ENCODE data around the gene RAP1GAP2. TPM values are rescaled to one million over a fixed set of nuclear protein-coding genes. Genes with fewer than 3 reads are reported as not detected.

RAP1GAP2 gene
- polyA plus RNA-seq, 1 experiment = 2.8 TPM

DNA sequence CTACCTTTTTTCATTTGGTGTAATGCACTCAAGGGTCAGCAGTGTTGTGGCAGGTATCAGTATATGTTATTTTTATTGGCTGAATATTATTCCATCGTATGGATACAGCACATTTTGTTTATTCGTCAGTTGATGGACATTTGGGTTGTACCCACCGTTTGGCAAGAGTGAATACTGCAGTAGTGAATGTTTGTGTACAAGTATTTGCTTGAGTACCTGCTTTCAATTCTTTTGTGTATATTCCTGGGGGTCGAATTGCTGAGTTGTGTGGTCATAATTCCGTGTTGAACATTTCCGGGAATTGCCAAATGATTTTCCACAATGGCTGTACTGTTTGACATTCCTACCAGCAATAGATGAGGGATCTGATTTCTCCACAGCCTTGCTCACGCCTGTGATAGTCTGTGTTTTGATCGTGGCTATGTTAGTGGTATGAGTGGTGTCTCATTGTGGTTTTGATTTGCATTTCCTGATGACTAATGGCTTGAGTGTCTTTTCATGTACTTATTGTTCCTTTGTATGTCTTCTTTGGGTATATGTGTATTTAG is 158.7 kb downstream of the RAP1GAP2 start:
- CTCF ChIA-PET = interaction anchor here (1.4 kb wide), 1 partner anchor 28 kb away, joined by 5 read pairs; no protein-coding TSS in a partner anchor

DNA sequence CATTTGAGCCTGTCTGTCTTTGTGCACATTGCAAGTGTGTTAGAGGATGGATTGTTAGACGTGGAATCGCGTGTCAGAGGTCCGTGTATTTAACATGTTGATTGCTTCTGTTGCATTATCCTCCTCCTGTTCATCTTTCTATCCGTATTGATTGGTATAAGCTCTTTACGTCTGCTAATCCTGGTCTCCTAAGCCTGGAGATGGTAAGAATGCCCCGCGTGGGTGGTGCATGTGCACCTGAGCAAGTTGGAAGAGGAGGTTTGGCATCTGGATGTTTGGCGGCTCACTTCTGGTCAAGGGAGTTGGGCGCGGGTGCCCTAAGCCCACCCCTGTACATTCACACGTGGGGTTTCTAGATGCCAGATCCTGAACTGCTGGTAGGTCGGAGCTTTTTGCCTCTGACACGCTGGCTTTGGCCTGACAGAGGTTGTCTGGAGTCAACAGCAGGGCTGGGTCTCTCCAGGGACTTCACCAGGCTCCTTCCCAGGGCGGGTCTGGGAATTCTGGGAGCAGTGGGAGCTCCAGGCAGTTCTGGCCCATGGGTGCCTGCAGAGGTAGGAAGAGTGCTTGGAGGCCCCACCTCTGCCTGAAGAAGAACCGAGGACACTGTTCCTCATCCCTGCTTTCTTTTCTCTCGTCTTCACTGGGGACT is 159.8 kb downstream of the RAP1GAP2 start:
- ChIA-PET POLR2A (no interaction called here), CTCF (interaction anchor here (1.4 kb wide), 1 partner anchor 27 kb away, joined by 5 read pairs; no protein-coding TSS in a partner anchor)
- no peak for DNase-seq (ENCODE audit: low read depth, low spot score)
- Histone ChIP-seq H3K27me3 (ENCODE audit: control insufficient read depth, insufficient read depth, low read length) (no peaks in the 10 kb centered on the region), H3K4me3 (ENCODE audit: low read depth, low read length) (no peak overlapping the region), H3K9me3 (ENCODE audit: control insufficient read depth, insufficient read depth, low read length) (no peaks in the 10 kb centered on the region; the same call in 1 of the 2 replicates), H3K27ac (ENCODE audit: low read depth, low read length) (no peak overlapping the region)
- TF ChIP-seq, protein P1, sequence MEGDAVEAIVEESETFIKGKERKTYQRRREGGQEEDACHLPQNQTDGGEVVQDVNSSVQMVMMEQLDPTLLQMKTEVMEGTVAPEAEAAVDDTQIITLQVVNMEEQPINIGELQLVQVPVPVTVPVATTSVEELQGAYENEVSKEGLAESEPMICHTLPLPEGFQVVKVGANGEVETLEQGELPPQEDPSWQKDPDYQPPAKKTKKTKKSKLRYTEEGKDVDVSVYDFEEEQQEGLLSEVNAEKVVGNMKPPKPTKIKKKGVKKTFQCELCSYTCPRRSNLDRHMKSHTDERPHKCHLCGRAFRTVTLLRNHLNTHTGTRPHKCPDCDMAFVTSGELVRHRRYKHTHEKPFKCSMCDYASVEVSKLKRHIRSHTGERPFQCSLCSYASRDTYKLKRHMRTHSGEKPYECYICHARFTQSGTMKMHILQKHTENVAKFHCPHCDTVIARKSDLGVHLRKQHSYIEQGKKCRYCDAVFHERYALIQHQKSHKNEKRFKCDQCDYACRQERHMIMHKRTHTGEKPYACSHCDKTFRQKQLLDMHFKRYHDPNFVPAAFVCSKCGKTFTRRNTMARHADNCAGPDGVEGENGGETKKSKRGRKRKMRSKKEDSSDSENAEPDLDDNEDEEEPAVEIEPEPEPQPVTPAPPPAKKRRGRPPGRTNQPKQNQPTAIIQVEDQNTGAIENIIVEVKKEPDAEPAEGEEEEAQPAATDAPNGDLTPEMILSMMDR (IDR thresholded peaks at IDR 0.05; ENCODE audit: low read depth, low read length) = no peak

More for the DNA sequence above, 158.7 kb downstream of the RAP1GAP2 start:
- no peak overlapping the region for H3K4me3 ChIP-seq (ENCODE audit: low read depth, low read length)
- TF ChIP-seq, protein P1 (IDR thresholded peaks at IDR 0.05; ENCODE audit: low read depth, low read length) = no peak
- peak overlapping the region; percentile 73 for H3K27ac ChIP-seq (ENCODE audit: low read depth, low read length)
- DNase-seq (ENCODE audit: low read depth, low spot score) = peak; percentile 89
- H3K9me3 ChIP-seq (ENCODE audit: control insufficient read depth, insufficient read depth, low read length) = no peaks in the 10 kb centered on the region; the same call in 1 of the 2 replicates
- POLR2A ChIA-PET = no interaction called here
- H3K27me3 ChIP-seq (ENCODE audit: control insufficient read depth, insufficient read depth, low read length) = no peaks in the 10 kb centered on the region

DNA sequence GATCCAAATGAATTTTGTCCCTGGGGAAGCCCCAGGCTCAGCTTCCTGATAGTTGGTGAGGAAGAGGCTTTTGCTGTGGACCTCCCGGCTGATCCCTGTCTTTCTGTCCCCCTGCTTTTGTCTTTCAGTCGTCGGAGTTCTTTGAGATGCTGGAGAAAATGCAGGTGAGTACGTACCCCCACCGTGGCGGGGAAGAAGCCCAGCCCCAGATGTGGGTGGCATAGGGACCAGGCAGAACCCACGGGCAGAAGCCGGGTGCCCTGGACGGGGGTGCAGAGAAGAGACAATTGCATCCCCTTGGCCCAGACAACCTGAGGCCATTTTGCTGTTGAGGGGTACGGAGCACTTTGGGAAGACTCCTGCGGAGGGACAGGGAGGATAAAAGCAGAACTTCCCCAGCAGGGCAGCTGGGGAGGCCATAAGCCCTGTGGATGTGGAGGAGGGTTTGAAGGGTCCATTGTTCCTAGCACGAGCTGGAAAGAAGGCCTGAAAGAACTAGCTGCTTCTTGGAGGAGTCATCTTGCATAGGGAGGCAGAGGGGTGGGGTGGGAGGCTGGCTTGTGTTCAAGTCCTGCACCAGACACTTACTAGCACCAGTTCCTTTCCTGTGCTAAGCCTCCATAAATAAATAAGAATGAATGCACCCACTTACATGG is 161.5 kb downstream of the RAP1GAP2 start:
- CTCF ChIA-PET = interaction anchor here (0.9 kb wide), 1 partner anchor 19 kb away, joined by 3 read pairs; no protein-coding TSS in a partner anchor

DNA sequence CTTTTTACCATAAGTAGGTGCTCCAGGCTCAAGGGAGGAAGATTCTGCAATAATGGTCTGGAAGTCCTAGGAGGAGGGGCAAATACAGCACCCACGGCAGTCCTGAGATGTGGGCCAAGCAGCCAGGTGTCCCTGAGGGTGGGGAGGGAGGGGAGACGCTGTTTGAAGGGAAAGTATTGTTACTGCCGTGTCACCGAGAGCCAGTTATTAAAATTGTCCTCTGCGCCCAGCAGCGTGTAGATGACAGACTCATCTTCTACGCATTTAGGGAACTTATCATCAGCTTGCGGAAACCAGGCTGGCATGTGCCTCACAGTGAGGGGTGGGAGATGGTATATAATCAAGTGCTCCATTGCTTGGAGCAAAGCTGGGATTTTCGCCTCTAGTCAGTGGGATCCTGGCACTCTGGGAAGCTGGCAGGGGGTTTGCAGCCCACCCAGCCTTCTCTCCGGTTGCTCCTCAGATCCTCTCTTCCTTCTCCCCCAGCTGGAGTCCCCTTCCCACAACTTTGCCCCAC is 162.5 kb downstream of the RAP1GAP2 start:
- Histone ChIP-seq H3K9me3 (ENCODE audit: control insufficient read depth, insufficient read depth, low read length) (peaks cover 3% of the 10 kb centered on the region; the same call in 1 of the 2 replicates), H3K4me3 (ENCODE audit: low read depth, low read length) (no peak overlapping the region), H3K27ac (ENCODE audit: low read depth, low read length) (no peak overlapping the region), H3K27me3 (ENCODE audit: control insufficient read depth, insufficient read depth, low read length) (no peaks in the 10 kb centered on the region)
- POLR2A ChIA-PET = no interaction called here
- no peak for DNase-seq (ENCODE audit: low read depth, low spot score)
- TF ChIP-seq, protein P1 (IDR thresholded peaks at IDR 0.05; ENCODE audit: low read depth, low read length) = no peak
- CTCF ChIA-PET = interaction anchor here (0.9 kb wide), 1 partner anchor 18 kb away, joined by 3 read pairs; no protein-coding TSS in a partner anchor

More for the DNA sequence above, 161.5 kb downstream of the RAP1GAP2 start:
- POLR2A ChIA-PET = no interaction called here
- TF ChIP-seq, protein P1 (IDR thresholded peaks at IDR 0.05; ENCODE audit: low read depth, low read length) = no peak
- no peak for DNase-seq (ENCODE audit: low read depth, low spot score)
- no peak overlapping the region for H3K27ac ChIP-seq (ENCODE audit: low read depth, low read length)
- H3K9me3 ChIP-seq (ENCODE audit: control insufficient read depth, insufficient read depth, low read length) = peaks cover 2% of the 10 kb centered on the region; the same call in 1 of the 2 replicates
- no peaks in the 10 kb centered on the region for H3K27me3 ChIP-seq (ENCODE audit: control insufficient read depth, insufficient read depth, low read length)
- no peak overlapping the region for H3K4me3 ChIP-seq (ENCODE audit: low read depth, low read length)

All from AG04450 (cell line).